ENCODE results near the gene AAGAB. TPM values are rescaled to one million over a fixed set of nuclear protein-coding genes. Genes with fewer than 3 reads are reported as not detected.

AAGAB gene
- total and polyA plus RNA-seq, 2 donors (not counting 1 experiment from before 2014, with no cell fraction given) = 9.4 to 25.0 TPM

GRCh38 chr15:67185051-67185450, 69.4 kb downstream of the AAGAB start:
- Mint-ChIP-seq H3K27me3 (no peaks in the 10 kb centered on the region), H3K4me1 (peaks cover 12% of the 10 kb centered on the region), H3K27ac (peak overlapping the region; percentile 67), H3K4me3 (no peak overlapping the region), H3K9me3 (ENCODE audit: insufficient read depth) (no peaks in the 10 kb centered on the region)
- Histone ChIP-seq H3K4me3 (ENCODE audit: control extremely low read depth in 1 of 5, extremely low read depth in 1 of 5, insufficient read depth in 1 of 5, low read depth in 2 of 5, low read length in 4 of 5) (no peak overlapping the region), H3K9ac (ENCODE audit: low read length) (no peak overlapping the region), H3K36me3 (replicated peaks in 1 of 2; ENCODE audit: control extremely low read depth in 1 of 2, control insufficient read depth in 1 of 2, extremely low read depth in 1 of 2, insufficient read depth in 2 of 2, low read length in 1 of 2) (peaks cover 0 to 87% of the 10 kb centered on the region in 2 experiments), H4K20me1 (ENCODE audit: control insufficient read depth, insufficient read depth, low read length, poor library complexity, severe bottlenecking) (peaks cover 7% of the 10 kb centered on the region), H2AFZ (ENCODE audit: insufficient read depth, low read depth, low read length, poor library complexity, severe bottlenecking) (no peak overlapping the region), H3K79me2 (ENCODE audit: control insufficient read depth, insufficient read depth, low read length) (no peaks in the 10 kb centered on the region), H3K4me1 (ENCODE audit: control insufficient read depth in 2 of 2, insufficient read depth in 2 of 2, low read length in 2 of 2) (peaks cover 0 to 3% of the 10 kb centered on the region in 2 donors), H3K9me3 (ENCODE audit: control extremely low read depth in 1 of 3, control insufficient read depth in 2 of 3, insufficient read depth in 1 of 3, low read length in 2 of 3) (no peaks in the 10 kb centered on the region), H3K4me2 (replicated peaks; ENCODE audit: low read depth, low read length, poor library complexity, severe bottlenecking) (no peak overlapping the region), H3K27ac (ENCODE audit: low read length in 2 of 2) (peak overlapping the region in 1 of 2 donors; percentile 12), H3K27me3 (replicated peaks in 1 of 4; ENCODE audit: control extremely low read depth in 1 of 4, control insufficient read depth in 3 of 4, insufficient read depth in 4 of 4, low read length in 3 of 4) (no peaks in the 10 kb centered on the region)
- POLR2A ChIA-PET = no interaction called here
- intact Hi-C loops (cut with micrococcal nuclease) = no loop called here
- ATAC-seq (ENCODE audit: low read depth) = no peak
- WGBS (ENCODE audit: insufficient coverage) = 95% methylated on average over 5 of the region's 6 CpGs
- CTCF ChIA-PET = no interaction called here
- DNase-seq = no peak
- no peak for TF ChIP-seq CTCF (IDR thresholded peaks at IDR 0.05)
- no peak for TF ChIP-seq EZH2 (IDR thresholded peaks at IDR 0.05; ENCODE audit: borderline replicate concordance, insufficient read depth, low read depth, low read length, poor library complexity, severe bottlenecking)

- H3K27ac Mint-ChIP-seq = no peak overlapping the region
- 98% methylated on average over 15 of the region's 18 CpGs for WGBS (ENCODE audit: insufficient coverage)
- DNase-seq = no peak
Observed at GRCh38 chr15:67184208-67184925, 70.1 kb downstream of the AAGAB start.

More at GRCh38 chr15:67184208-67184925, 70.1 kb downstream of the AAGAB start:
- Histone ChIP-seq H2AFZ (ENCODE audit: insufficient read depth, low read depth, low read length, poor library complexity, severe bottlenecking) (no peak overlapping the region), H3K27ac (ENCODE audit: low read length in 2 of 2) (no peak overlapping the region), H3K9me3 (ENCODE audit: control extremely low read depth in 1 of 3, control insufficient read depth in 2 of 3, insufficient read depth in 1 of 3, low read length in 2 of 3) (no peaks in the 10 kb centered on the region), H3K4me3 (ENCODE audit: control extremely low read depth in 1 of 5, extremely low read depth in 1 of 5, insufficient read depth in 1 of 5, low read depth in 2 of 5, low read length in 4 of 5) (no peak overlapping the region), H3K79me2 (ENCODE audit: control insufficient read depth, insufficient read depth, low read length) (no peaks in the 10 kb centered on the region), H3K36me3 (replicated peaks in 1 of 2; ENCODE audit: control extremely low read depth in 1 of 2, control insufficient read depth in 1 of 2, extremely low read depth in 1 of 2, insufficient read depth in 2 of 2, low read length in 1 of 2) (peaks cover 1 to 87% of the 10 kb centered on the region in 2 experiments), H4K20me1 (ENCODE audit: control insufficient read depth, insufficient read depth, low read length, poor library complexity, severe bottlenecking) (peaks cover 11% of the 10 kb centered on the region), H3K9ac (ENCODE audit: low read length) (no peak overlapping the region), H3K27me3 (replicated peaks in 1 of 4; ENCODE audit: control extremely low read depth in 1 of 4, control insufficient read depth in 3 of 4, insufficient read depth in 4 of 4, low read length in 3 of 4) (no peaks in the 10 kb centered on the region), H3K4me2 (replicated peaks; ENCODE audit: low read depth, low read length, poor library complexity, severe bottlenecking) (no peak overlapping the region), H3K4me1 (ENCODE audit: control insufficient read depth in 2 of 2, insufficient read depth in 2 of 2, low read length in 2 of 2) (peaks cover 0 to 3% of the 10 kb centered on the region in 2 donors)
- POLR2A ChIA-PET = no interaction called here
- H3K9me3 Mint-ChIP-seq (ENCODE audit: insufficient read depth) = no peaks in the 10 kb centered on the region
- CTCF ChIA-PET = no interaction called here
- H3K4me3 Mint-ChIP-seq = no peak overlapping the region
- no peaks in the 10 kb centered on the region for H3K27me3 Mint-ChIP-seq
- H3K4me1 Mint-ChIP-seq = peaks cover 12% of the 10 kb centered on the region
- ATAC-seq (ENCODE audit: low read depth) = no peak
- TF ChIP-seq CTCF (IDR thresholded peaks at IDR 0.05) = no peak
- TF ChIP-seq EZH2 (IDR thresholded peaks at IDR 0.05; ENCODE audit: borderline replicate concordance, insufficient read depth, low read depth, low read length, poor library complexity, severe bottlenecking) = no peak
- intact Hi-C loops (cut with micrococcal nuclease) = loop anchor here (5.0 kb wide), 1 partner anchor 237 kb away; no protein-coding TSS in a partner anchor

Data from B cell (primary cell).